Stimulated activated CD8-positive, alpha-beta memory T cell treated with anti-CD3 and anti-CD28 coated beads, Interleukin-15, amount 100 ng/mL, for 1 hour (primary cell): ENCODE measurements around the gene CDO1.
"Not testable (repeated sequence)": the region's sequence is repeated elsewhere in the genome, so short reads cannot be mapped to it uniquely, and the experiment has no call there.

Experiments
- DNase-seq: peaks from one replicate; pipeline ENCODE4 v3.0.0-alpha.2; 2020; ENCODE audit warnings: low read depth

The CDO1 gene

DNA sequence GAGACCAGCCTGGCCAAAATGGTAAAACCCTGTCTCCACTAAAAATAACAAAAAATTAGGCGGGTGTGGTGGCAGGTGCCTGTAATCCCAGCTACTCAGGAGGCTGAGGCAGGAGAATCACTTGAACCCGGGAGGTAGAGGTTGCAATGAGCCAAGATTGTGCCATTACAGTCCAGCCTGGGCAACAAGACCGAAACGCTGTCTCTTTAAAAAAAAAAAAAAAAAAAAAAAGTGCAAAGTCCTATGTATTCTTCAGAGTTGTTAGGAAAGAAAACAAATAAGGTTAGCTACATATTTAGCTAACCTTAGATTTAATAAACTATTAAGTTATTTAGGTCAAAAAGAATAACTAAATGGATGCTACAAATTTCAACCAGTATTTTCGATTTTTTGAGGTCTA is 13.5 kb upstream of the CDO1 start:
- no peak for DNase-seq

DNA sequence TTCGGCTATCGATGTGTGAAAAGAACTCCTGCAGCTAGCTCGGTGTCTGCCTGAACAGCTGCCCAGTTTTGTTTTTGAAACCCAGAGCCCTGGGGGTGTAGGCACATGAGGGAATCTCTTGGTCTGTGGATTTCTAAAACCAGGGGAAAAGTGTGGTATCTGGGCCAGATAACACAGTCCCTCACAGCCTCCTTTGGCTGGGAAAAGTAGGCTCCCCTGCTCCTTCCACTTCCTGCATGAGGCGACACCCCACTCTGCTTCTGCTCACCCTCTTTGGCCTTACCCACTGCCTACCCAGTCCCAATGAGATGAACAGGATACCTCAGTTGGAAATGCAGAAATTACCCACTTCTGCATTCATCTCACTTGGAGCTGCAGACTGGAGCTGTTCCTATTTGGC is 9.5 kb upstream of the CDO1 start:
- no peak for DNase-seq

DNA sequence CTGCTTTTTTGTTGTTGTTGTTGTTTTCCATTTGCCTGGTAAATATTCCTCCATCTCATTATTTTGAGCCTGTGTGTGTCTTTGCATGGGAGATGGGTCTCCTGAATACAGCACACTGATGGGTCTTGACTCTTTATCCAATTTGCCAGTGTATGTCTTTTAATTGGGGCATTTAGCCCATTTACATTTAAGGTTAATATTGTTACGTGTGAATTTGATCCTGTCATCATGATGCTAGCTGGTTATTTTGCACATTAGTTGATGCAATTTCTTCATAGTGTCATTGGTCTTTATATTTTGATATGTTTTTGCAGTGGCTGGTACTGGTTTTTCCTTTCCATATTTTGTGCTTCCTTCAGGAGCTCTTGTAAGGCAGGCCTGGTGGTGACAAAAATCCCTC is 8.5 kb upstream of the CDO1 start:
- not testable (repeated sequence) for DNase-seq

DNA sequence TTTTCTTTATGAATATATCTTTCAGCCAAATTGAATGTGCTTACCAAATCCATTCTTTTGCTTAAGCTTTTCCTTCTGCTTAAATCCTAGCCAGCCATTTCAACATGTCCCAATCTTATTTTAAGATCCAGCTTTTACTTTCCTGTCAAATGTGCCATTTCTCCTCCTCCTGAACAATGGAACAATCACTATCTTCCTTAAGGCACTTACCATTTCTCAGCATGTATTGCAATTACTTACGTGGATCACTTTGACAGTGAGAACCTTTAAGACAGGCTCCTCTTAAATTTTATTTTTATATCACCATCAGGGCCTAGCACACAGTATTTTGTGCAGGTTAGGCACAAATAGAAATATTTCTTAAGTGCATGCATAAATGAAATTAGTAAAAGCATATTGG is 4.4 kb upstream of the CDO1 start:
- DNase-seq: no peak

DNA sequence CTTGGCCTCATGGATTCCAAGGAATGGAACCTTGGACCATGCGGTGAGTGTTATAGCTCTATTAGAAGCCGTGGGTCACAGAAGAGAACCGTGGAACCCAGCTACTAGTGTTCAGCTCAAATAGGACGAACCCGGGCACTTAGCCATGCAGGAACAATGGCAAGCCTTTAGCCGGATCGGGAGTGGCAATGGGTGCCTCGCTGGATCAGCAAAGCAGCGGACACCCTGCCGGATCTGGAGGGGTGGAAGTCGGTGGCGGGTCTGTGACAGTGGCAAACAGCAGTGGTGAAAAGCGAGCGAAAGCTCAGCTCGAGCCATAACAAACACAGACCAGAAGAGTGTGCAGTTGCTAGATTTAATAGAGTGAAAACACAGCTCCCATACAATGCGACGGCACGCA is 2.4 kb upstream of the CDO1 start:
- no peak for DNase-seq

DNA sequence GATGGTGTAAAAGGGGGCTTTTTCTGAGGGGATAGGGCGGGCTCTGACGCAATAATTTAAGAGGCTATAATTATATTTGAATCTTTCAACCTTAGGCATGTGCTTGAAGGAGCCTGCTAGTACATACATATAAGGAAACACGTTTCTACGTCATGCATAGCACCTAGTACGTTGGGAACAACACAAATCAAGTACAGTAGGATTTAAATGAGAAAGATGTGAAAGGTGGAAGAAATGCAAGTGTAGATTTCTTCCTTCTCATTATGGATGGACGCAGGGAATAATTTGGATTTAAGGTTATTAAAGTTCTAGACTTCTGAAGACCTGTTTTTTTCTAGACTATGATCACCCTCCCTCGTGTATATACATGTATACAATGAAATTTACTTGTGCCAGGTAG is 927 bp upstream of the CDO1 start:
- DNase-seq: no peak

DNA sequence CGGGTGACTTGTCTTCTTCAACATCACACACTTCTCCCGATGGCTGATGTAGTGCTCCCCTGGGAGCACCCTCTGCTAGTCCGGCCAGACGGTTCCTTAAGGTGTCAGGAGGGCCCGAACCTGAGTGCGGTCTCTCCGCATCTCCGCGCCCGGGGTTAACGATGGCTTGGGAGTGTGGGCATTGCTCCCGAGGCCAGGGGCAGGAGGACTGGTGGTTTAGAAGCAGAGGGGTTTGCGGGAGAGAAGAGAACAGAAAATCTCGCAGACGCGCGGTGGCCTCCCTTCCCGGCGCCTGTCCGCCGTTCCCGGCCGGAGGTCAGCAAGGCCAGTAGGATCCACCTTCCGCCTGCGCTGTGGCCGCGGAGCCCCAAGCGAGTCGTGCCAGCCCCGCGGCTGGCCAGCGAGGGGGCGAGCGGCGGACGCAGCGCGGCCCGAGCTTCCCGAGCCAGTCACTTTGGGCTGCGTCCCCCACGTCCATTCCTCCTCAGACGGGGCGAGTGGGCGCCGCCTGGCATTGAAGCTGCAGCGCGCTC is 700 bp downstream of the CDO1 start:
- no peak for DNase-seq

DNA sequence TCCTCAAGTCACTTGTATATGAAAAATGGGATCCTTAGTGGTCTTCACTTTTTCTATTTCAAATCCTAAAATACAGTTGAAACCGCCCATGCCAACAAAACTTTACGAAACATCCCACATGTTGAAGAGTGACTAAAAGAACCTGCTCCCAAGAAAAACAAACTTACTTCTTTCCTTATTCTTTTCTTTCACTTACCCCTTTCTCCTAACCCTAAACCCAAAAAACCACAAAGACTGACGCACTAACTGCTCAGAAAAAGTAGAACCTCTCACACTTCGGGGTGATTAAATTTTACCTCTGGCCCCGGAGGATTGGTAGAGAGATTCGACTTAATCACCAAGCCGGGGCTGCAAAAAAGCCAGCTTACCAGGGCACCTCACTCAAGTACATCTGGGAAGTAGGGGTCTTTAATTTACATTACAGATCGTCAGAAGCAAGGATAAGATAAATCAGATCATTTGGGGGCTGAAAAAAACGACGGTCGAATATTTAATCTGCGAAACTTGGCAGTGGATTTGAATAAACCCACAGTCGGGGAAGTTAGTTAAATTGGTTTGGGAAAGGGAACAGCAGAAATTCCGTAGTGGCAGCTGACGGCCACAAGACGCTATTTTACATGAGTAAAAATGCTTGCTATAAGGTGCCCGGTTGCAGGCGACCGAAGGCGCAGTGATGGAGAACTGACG is 1.3 kb downstream of the CDO1 start:
- no peak for DNase-seq

DNA sequence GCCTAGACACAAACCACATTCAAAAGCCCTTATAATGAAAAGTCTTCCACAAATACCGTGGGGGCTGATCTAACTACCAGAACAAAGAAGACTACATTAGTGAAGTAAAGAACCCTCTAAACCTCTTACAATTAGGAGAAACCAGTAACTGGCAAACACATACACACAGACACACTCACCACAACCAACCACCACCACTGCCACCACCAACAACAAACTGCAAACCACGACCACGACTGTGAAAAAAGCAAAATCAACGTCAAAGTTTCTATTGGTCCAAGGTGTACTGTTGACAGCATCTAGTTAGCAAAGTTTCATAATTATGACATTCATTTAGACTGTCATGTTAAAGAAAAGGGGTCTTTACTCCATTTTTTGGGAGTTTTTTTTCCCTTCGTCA is 2.7 kb downstream of the CDO1 start:
- DNase-seq: no peak

DNA sequence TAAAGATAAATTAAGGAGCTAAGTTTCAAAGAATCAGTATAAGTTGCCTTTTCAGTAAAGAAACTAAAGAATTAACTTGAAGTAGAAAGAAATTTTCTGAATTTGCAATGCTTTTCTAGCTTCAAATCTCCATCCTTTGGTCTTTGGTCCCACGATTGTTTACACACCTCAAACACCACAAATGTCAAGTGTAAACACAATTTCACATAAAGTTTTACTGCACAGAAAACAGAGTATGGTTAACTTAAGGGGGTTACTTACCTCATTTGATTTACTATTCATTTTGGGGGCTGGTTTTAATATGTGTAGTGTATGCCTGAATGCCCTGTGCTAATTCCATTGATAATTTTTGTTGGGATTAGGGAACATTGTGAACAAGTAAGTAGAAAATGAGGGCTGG is 4.1 kb downstream of the CDO1 start:
- no peak for DNase-seq

DNA sequence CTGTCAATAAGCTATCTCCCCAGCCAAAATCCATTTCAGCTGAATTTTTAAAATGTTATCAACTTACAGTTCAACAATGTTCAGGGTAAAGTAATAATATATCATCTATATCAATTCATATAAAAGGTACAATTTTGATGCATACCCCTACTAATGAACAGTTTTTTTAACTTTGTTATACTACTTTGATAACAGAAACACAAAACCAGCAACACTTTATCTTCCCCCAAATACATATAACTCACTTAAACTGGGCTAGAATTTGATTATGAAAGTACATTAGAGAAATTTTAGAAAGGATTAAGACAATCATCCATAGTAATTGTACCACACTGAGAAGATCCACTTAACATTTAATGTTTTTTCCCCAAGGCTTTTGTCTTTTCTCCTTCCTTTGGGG is 5.1 kb downstream of the CDO1 start:
- DNase-seq: no peak

DNA sequence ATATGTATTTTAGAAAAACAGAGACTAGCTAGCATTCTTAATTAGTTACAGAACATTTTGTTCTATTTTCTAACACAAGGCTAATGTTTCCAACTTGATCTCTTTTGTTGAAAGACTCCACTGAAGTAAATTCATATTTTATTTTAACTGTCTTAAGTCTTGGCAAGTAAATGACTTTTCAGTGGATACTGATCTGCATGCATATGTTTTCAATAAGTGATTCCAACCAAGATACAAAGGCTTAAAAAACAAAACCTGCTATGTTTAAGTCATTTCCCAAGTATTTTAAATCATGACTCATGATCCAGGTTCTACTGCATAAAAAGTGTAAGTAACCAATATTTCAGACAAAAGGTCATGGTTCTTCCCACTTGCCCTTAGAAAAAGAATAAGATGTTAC is 5.7 kb downstream of the CDO1 start:
- DNase-seq: no peak

DNA sequence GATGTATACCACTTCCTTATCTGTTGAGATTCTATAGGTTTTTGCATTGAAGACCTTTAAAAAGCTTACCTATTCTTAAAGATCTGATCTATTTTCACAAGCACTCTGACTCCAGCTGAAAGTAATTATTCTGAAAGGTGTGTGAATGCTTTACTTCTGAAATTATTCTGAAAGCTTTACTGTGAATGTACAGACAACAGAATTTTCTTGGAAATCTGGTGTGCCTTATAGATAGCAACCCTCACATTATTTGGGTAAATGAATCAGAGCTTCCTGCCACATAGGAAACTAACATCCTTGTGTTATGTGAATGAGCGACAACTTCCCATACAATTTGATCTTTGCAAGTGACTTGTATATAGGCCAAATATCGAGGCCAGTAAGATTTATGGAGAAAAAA is 6.5 kb downstream of the CDO1 start:
- DNase-seq: no peak

DNA sequence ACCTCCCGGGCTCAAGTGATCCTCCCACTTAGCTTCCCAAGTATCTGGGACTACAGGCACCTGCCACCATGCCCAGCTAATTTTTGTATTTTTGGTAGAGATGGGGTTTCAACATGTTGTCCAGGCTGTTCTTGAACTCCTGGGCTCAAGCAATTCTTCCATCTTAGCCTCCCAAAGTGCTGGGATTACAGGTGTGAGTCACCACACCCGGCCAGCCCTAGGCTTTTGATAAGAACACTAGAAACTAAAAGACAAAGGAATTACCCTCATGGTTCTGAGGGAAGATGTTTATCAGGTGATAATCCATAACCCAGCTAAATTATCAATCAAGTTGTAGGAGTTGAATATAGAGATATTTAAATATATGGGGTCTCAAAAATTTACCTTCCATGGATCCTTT is 8.4 kb downstream of the CDO1 start:
- not testable (repeated sequence) for DNase-seq

DNA sequence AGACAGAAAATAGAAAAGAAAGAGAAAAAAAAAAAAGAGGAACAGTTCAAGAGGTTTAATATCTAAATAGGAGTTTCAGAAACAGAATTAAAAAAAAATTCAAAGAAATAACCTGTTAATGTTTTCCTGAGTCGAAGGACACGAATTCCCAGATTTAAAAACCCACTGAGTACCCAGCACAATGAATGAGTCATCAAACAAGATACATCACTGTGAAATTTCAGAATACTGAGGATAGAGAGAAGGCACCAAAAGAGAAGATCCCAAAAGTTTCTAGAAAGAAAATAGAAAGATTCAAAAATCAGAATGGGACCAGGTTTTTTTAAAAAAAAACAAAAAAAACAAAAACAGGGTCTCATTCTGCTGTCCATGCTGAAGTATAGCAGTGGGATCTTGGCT is 8.8 kb downstream of the CDO1 start:
- no peak for DNase-seq

DNA sequence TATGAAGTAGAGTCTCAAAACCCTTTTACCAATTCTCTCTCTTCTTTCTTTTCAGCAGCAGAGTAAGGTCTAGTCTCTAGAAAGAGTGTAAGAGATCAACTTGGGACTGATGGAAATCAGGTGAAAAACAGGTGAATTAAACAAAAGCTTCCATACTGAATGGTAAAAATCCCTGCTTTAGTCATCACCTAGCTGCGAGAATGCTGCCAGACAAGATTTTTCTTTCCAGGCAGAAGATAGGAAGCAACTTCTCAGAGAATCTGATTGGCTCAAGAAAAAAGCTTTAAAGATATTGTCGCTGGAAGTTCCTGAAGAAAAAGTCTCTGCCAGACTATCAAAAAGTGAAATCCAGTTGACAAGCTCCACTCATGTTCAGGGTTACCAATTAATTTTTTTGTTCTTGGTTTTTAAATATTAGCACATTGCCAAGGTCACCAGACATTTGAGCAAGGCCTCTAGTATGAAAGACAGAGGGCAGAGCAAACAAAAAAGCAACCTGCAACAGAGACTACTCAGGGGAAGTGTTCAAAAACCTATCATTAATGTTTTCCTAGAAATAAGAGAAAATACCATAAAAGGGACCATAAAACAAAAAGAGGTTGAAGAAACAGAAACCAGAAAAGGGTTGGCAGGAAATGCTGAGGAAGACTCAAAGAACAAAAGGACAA is 9.3 kb downstream of the CDO1 start:
- no peak for DNase-seq

DNA sequence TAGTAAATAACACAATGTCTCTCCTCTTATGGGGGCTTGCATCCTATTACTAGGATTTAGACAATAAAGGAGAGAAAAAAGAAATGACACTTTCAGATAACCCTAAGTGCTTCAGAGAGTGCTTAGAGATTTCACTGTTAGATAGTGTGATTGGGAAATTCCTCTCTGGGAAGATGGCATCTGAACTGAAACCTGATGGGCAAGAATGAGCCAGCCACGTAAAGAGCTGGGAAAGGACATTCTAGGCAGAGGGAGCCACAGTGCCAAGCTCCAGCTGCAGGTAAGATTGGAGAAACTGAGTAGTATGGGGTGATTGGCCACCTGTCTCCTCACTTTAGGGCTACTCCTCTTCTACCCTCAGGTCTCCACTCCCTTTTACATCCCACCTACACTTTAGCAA is 14.5 kb downstream of the CDO1 start:
- DNase-seq: no peak

DNA sequence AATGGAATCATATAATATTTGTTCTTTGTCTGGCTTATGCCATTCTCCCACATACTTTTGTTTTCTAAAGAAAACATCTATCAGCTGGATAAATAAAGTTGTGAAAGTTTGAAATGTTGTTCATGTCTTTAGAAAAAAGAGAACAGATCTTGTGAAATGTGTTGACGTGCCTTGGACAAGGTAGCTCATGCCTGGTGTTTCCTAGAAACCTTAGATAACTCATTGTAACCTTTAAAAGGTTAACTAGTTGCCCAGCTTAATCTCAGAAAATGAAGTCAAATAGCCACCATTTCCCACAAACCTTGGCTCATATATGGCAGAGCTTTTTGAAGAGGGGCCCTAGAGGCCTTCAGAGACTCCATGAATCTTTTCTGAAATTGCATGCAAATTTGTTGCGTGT is 15.3 kb downstream of the CDO1 start:
- no peak for DNase-seq

DNA sequence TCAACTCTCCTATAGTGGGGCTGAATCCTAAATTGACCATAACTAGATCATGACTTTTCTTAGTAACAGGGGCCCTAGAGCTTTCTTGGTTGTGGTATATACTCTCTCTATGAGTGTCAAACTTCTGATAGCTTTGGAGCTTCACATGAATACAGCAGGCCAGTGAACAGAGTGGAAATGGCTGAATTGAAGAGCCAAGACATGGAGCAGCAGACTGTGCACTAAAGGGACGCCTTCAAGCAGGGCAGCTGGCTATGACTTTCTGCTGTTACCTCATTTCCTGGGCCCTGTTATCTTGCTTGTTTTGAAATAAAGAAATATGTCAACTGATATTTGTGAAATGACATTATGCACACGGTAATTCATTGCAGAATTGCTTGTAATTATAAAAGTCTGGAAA is 16.4 kb downstream of the CDO1 start:
- DNase-seq: no peak

DNA sequence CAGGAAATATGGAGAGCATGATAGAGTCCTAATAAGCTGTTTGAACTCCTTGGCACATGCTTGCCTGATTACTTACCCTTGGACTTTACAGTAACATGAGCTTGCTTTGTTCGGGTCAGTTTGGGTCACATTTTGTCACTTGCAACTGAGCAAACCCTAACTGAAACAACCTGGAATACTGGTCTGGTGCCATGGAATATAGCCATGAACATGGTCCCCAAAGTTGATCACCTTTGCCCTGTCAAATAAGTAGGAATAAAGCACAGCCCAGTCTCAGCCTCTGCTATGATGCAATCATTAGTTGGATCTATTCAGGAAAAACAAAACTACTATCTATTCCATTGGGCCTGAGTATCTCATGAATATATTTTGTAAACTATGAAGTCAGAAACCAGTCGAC is 18.2 kb downstream of the CDO1 start:
- no peak for DNase-seq

DNA sequence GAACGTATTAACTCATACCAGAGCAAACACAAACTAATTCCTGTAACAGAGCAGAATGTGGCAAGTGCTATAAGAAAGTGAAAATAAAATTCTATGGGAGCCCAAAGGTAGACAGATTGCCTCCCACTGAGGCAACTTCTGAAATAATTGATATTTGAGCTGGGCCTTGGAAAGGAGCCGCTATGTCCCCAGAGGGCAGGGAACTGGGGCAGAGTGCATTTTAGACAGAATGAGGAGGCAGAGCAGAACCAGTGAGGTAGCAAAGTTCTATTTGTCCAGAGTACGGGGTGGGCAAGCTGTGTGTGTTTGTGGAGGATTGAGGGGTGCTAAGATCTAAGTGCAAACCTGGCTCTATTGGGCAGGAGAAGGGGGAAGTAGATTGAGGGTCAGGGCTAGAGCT is 19.8 kb downstream of the CDO1 start:
- DNase-seq: no peak

DNA sequence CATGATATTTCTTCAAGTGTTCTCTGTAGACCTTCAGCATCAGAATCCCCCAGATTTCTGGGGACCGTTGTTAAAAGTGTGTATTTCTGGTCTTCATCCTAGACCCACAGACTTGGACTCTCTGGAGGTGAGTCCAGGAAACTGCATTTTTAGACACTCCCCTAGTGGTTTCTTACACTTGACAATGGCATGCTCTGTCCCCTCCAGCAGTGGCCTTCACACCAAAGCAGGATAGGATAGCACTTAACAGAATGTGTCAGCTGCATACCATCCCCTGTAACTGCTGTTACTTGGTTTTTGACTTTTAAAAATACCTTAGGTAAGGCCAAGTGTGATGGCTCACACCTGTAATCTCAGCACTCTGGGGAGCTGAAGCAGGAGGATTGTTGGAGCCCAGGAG is 20.8 kb downstream of the CDO1 start:
- no peak for DNase-seq

DNA sequence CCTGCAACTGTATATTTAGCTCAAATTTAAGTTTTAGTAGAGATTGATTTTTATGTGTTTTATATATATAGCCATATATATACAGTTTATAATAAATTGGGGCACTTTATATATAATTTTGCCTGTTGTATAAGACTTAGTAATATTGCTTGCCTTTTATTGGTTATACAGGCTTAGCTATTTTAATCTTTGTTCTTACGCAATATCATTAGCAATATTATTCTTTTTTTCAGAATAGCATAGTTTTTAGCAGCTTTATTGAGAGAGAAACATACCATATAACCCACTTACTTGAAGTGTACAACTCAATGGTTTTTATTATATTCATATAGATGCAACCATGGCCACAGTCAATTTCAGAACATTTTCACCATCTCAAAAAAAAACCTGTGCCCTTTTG is 28.0 kb downstream of the CDO1 start:
- DNase-seq: no peak

DNA sequence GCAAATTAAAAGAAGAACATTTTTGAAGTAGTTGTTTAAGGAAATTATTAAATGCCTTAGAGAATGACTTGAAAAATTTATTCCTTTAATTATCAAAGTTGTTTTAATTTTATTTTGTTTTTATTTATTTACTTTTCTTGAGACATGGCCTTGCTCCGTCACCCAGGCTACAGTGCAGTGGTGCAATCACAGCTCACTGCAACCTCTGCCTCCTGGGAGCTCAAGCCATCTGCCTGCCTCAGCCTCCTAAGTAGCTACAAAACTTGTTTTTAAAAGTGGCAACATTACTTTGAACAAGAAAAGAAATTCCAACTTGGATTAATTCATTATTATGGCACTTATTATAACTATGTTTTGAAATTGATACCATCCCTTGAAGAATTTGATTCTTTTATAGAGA is 29.0 kb downstream of the CDO1 start:
- no peak for DNase-seq
